GM19351 (cell line): ENCODE data around the gene ZNF580.

Experiments used
- ATAC-seq: cut with Tn5 transposase; IDR thresholded peaks from one replicate; pipeline ENCODE4 v1.9.1; 2021; ENCODE audit warnings: mild to moderate bottlenecking, moderate library complexity; ENCODE audit not compliant: unreplicated experiment

The ZNF580 gene

DNA sequence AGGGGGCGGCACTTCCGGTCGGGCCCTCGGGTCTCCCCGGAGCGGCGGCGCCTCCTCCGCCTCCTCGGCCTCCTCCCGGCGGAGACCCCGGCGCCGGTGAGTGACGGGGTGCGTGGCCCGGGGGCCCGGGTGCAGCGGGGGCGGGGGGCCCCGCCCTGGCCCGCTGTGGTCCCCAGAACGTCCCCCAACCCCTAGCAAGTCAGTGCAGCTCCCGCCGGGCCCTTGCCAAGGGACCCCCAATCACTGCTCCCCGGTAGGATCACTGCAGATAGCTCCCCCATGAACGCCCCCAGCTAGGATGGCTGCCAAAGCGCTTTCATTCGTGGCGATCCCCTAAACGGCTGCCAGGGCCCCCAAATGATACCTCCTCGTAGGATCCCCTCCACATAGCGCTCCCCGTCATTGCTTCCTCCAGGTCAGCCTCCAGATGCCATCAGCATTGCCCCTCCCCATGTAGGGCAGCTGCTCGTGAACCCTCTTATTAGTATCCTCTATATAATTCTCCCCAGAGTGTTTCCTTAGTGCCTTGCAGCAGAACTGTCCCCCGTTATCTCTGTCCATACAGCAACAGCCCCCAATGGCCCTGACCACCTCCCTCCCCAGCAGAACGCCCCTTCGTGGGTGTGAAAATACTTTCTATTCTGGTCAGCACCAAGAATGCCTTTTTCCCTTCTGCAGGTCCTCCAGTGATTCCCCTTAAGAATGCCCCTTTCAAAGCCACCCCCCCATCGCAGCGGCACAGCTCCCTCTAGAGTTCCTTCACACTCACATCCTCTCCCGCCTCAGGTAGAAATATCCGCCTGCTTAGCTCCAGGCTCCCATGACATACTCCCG is 34.9 kb upstream of the ZNF580 start, which contains the start of gene ZNF865:
TSS of gene ZNF865 (plus strand) at position 11 of the 834 bp plus-strand sequence. CDS start 7,972 bp downstream, outside the sequence.
- no peak for ATAC-seq

DNA sequence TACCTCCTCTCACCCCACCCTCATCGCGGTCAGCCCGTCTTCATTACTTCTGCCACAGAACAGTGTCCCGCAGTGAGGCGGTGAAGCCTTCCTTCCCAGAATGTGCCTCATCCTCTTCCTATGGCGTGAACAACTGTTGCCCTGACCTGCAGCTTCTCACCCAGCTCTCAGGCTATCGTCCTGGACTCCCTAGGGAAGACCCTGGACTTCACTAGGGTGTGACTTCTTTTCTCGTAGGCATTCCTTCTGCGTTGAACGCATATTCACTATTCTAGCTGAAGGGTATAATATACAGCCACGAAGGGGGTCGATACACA is 34.4 kb upstream of the ZNF580 start:
- ATAC-seq = no peak

- ATAC-seq = no peak
Measured at GRCh38 chr19:55606817-55607216, 34.0 kb upstream of the ZNF580 start.

GRCh38 chr19:55609326-55609725 is 31.5 kb upstream of the ZNF580 start:
- ATAC-seq = no peak

- ATAC-seq = no peak
Measured at GRCh38 chr19:55611300-55611982, 29.4 kb upstream of the ZNF580 start.

DNA sequence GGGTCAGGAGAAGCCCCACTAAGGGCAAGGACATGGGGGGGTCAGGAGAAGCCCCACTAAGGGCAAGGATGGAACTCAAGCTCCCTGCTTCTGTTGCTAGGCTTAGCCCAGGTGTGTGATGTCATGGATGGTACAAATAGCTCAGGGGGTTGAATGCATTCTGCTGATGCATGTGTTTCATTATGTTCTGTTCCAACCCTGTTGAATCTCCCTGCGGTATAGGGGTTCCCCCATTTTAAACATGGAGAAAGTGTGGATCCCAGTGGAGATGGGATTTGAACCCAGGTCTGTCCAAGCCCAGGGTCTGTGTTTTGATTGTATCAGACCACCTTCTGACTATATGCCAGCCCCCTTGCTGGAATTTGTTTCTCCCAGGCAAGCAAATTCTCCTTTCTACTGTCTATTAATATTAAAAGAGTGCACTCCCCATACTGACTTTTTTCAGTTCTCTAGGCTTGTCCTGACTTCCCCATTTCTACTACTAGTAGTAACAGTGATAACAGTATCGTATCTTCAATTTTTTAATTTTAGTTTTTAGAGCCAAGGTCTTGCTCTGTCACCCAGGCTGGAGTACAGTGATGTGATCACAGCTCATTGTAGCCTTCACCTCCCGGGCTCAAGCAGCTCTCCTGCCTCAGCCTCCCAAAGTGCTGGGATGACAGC is 28.7 kb upstream of the ZNF580 start:
- ATAC-seq = no peak

GRCh38 chr19:55613396-55613795 is 27.4 kb upstream of the ZNF580 start:
- no peak for ATAC-seq

DNA sequence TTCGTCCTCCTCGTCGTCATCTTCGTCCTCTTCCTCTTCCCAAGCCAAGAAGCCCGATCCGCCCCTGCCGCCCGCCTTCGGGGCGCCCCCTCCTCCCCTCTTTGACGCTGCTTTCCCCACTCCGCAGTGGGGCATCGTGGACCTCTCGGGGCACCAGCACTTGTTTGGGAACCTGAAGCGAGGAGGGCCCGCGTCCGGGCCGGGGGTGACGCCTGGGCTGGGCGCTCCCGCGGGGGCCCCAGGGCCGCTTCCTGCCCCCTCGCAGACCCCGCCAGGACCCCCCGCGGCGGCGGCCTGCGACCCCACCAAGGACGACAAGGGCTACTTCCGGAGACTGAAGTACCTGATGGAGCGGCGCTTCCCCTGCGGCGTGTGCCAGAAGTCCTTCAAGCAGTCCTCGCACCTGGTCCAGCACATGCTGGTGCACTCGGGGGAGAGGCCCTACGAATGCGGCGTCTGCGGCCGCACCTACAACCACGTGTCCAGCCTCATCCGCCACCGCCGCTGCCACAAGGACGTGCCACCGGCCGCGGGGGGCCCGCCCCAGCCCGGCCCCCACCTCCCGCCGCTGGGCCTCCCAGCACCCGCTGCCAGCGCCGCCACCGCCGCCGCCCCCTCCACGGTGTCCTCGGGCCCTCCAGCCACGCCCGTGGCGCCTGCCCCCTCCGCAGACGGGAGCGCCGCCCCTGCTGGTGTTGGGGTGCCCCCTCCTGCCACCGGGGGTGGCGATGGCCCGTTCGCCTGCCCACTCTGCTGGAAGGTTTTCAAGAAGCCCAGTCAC is 26.7 kb upstream of the ZNF580 start:
- no peak for ATAC-seq

DNA sequence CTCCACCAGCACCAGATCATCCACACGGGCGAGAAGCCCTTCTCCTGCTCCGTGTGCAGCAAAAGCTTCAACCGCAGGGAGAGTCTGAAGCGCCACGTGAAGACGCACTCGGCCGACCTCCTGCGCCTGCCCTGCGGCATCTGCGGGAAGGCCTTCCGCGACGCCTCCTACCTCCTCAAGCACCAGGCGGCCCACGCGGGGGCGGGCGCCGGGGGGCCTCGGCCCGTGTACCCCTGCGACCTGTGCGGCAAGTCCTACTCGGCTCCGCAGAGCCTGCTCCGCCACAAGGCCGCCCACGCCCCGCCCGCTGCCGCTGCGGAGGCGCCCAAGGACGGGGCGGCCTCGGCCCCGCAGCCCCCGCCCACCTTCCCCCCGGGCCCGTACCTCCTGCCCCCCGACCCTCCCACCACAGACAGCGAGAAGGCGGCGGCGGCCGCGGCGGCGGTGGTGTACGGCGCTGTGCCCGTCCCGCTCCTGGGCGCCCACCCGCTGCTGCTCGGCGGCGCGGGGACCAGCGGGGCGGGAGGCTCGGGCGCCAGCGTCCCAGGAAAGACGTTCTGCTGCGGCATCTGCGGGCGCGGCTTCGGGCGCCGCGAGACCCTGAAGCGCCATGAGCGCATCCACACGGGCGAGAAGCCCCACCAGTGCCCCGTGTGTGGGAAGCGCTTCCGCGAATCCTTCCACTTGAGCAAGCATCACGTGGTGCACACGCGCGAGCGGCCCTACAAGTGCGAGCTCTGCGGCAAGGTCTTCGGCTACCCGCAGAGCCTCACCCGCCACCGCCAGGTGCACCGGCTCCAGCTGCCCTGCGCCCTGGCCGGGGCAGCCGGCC is 25.9 kb upstream of the ZNF580 start:
- no peak for ATAC-seq

- no peak for ATAC-seq
Measured at GRCh38 chr19:55615543-55616394, 25.0 kb upstream of the ZNF580 start.

- ATAC-seq = no peak
Measured at GRCh38 chr19:55616395-55616875, 24.4 kb upstream of the ZNF580 start.

DNA sequence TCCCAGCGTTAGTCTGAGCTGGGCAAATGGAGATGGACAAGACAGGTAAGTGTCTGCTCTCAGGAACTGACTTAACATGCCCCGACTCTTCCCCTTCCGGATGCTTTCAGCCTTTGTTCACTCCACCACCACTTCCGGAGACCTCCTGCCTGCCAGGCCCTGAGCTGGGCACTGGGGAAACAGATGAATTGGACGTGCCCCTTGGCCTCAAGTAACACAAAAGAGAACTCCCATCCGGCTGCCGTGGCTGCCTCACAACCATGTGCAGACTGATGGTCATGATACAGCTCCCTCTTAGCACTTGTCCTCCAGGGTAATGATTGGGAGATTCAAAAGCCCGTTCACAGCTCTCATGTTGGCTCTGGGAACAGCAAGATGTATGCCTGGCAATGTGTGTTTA is 23.4 kb upstream of the ZNF580 start:
- ATAC-seq = no peak

DNA sequence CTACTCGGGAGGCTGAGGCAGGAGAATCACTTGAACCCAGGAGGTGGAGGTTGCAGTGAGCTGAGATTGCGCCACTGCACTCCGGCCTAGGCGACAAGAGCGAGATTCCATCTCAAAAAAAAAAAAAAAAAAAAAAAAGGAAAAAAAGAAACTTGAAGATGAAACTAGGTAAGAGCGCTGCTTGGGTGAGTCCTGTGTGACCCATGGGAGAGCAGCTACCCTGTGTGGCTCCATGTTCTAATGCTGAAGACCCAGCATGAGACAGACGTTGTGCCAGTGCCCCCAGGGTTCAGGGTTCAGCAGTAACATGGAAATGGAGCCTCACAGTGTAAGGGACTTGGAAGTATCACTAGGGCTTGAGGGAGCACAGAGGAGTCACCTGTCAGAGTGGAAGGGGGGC is 22.4 kb upstream of the ZNF580 start:
- no peak for ATAC-seq

DNA sequence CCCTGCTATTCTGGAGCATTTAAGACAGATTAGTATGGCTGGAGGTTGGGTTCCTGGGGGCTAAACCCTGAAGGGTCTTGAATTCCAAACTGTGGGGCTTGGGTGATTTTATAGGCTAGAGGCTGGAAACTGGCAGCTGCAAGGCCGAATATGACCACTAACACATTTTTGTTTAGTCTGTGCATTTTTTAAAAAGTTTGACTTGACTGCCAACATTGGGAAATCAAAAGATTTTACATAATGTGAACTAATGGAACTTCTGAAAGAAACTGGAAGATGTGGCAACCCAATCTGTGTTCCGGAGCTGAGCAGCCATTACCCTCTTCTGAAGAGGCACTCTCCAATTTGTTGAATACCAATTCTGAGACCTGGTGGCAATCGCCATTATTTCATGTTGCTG is 21.5 kb upstream of the ZNF580 start:
- ATAC-seq = no peak

- ATAC-seq = no peak
Measured at GRCh38 chr19:55620410-55621204, 20.2 kb upstream of the ZNF580 start.

DNA sequence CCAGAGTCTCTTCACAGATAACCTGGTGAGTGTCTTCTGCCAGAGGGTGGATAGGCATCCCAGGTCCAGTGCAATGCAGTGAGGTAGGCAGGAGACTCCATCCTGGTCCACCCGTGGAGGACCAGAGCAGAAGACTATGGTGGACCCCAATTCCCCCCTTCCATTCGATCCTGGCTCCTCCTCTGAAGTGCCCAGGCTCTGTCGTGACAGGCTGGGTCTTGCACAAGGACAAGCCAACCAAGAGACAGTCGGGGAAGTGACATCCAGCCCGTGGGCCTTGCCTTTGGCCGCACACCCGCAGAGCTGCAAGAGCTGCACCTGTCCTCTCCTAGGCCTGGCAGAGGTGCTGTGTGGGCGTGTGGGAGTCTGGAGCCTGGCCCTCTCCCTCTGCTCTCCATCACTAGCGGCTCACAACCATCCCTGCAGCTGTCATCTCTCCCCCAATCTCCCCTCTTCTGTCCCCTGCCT is 19.6 kb upstream of the ZNF580 start:
- ATAC-seq = no peak

DNA sequence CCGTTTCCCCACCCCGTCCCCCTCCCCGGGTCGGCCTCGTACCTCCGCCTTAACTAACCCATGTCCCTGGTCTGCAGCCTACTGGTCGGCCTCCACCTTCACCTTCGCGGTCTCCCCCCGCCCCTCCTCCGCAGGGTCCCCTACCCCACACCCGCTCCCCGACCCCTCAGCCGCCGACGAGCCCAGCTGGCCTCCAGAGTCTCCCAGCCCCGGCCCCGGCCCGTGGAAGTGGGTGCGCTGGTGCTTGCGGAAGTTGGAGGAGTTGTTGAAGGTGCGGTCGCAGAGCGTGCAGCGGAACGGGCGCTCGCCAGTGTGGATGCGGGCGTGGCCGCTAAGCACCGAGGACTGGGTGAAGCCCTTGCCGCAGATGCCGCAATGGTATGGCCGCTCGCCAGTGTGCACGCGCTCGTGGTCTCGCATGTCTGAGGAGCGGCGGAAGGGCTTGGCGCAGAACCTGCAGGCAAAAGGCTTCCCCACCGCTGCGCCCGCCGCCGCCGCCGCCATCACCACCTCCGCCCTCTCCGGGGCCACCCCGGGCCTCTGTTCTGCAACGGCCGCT is 19.1 kb upstream of the ZNF580 start:
- ATAC-seq = no peak
